H1 (cell line): Measurements from ENCODE around the gene MAPK1. TPM values are rescaled to one million over a fixed set of nuclear protein-coding genes. Genes with fewer than 3 reads are reported as not detected.

Source experiments
- FOSL1 ChIP-seq: IDR thresholded peaks from 2 replicates; pipeline ENCODE4 v1.6.1; 2011; ENCODE audit warnings: mild to moderate bottlenecking, low read depth, low read length, moderate library complexity; ENCODE audit not compliant: insufficient read depth
- polyA plus RNA-seq, 7 experiments: library from polyadenylated mRNA; depleted of rRNA in 3 of 7; stranded (reverse) in 5 of 7; unstranded in 2 of 7; fragments of >200 nt in 5 of 7; fragments of 200-250 nt in 2 of 7; gene quantifications; 1 replicate in 5 of 7; 2 replicates in 1 of 7; 4 replicates in 1 of 7; pipeline versions ENCODE4 v1.2.1 to v1.2.3, GENCODE V29; 2011 to 2013; ENCODE audit warnings: missing spikeins in 2 of 7, mixed read lengths in 2 of 7
- total RNA-seq: library from RNA; stranded (reverse); fragmentation: NEBNext Ultra II Directional; extraction: Animal tissue kit (Norgen Biotek cat#: 25700); gene quantifications from 2 replicates; pipeline ENCODE4 v1.2.1, GENCODE V29; 2021
- TF ChIP-seq, protein P1 (sequence below): fragments of 300-600 bp; sonication (generic); IDR thresholded peaks from 2 replicates; pipeline ENCODE4 v1.7.1; 2012; ENCODE audit warnings: low read length, moderate library complexity, mild to moderate bottlenecking, inconsistent platforms; ENCODE audit not compliant: insufficient replicate concordance

MAPK1 gene
- total and polyA plus RNA-seq, 2 of the 8 experiments (the other 6 are each of a cell fraction or from before 2014, with no cell fraction given), result 28.1 to 101 TPM

DNA sequence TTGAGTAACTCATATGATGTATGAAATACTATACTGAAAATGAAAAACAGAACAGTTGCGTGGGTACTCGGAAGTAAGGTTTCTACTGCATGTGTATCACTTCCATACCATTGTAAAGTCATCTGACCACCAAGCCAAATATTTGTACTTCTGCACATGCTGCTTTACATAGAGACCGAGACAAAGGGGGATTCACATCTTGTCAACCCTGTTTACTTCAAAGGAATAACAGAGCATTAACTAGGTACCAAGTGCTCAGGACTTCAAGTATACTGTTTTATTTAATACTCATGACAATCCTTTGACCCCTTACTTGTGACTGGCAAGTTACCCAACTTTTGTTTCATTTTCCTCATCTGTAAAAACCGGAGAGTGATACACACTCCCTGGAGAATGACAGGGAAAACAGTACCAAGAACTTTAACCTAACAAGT, 9.9 kb downstream of the MAPK1 start (continued):
- TF ChIP-seq, protein P1, sequence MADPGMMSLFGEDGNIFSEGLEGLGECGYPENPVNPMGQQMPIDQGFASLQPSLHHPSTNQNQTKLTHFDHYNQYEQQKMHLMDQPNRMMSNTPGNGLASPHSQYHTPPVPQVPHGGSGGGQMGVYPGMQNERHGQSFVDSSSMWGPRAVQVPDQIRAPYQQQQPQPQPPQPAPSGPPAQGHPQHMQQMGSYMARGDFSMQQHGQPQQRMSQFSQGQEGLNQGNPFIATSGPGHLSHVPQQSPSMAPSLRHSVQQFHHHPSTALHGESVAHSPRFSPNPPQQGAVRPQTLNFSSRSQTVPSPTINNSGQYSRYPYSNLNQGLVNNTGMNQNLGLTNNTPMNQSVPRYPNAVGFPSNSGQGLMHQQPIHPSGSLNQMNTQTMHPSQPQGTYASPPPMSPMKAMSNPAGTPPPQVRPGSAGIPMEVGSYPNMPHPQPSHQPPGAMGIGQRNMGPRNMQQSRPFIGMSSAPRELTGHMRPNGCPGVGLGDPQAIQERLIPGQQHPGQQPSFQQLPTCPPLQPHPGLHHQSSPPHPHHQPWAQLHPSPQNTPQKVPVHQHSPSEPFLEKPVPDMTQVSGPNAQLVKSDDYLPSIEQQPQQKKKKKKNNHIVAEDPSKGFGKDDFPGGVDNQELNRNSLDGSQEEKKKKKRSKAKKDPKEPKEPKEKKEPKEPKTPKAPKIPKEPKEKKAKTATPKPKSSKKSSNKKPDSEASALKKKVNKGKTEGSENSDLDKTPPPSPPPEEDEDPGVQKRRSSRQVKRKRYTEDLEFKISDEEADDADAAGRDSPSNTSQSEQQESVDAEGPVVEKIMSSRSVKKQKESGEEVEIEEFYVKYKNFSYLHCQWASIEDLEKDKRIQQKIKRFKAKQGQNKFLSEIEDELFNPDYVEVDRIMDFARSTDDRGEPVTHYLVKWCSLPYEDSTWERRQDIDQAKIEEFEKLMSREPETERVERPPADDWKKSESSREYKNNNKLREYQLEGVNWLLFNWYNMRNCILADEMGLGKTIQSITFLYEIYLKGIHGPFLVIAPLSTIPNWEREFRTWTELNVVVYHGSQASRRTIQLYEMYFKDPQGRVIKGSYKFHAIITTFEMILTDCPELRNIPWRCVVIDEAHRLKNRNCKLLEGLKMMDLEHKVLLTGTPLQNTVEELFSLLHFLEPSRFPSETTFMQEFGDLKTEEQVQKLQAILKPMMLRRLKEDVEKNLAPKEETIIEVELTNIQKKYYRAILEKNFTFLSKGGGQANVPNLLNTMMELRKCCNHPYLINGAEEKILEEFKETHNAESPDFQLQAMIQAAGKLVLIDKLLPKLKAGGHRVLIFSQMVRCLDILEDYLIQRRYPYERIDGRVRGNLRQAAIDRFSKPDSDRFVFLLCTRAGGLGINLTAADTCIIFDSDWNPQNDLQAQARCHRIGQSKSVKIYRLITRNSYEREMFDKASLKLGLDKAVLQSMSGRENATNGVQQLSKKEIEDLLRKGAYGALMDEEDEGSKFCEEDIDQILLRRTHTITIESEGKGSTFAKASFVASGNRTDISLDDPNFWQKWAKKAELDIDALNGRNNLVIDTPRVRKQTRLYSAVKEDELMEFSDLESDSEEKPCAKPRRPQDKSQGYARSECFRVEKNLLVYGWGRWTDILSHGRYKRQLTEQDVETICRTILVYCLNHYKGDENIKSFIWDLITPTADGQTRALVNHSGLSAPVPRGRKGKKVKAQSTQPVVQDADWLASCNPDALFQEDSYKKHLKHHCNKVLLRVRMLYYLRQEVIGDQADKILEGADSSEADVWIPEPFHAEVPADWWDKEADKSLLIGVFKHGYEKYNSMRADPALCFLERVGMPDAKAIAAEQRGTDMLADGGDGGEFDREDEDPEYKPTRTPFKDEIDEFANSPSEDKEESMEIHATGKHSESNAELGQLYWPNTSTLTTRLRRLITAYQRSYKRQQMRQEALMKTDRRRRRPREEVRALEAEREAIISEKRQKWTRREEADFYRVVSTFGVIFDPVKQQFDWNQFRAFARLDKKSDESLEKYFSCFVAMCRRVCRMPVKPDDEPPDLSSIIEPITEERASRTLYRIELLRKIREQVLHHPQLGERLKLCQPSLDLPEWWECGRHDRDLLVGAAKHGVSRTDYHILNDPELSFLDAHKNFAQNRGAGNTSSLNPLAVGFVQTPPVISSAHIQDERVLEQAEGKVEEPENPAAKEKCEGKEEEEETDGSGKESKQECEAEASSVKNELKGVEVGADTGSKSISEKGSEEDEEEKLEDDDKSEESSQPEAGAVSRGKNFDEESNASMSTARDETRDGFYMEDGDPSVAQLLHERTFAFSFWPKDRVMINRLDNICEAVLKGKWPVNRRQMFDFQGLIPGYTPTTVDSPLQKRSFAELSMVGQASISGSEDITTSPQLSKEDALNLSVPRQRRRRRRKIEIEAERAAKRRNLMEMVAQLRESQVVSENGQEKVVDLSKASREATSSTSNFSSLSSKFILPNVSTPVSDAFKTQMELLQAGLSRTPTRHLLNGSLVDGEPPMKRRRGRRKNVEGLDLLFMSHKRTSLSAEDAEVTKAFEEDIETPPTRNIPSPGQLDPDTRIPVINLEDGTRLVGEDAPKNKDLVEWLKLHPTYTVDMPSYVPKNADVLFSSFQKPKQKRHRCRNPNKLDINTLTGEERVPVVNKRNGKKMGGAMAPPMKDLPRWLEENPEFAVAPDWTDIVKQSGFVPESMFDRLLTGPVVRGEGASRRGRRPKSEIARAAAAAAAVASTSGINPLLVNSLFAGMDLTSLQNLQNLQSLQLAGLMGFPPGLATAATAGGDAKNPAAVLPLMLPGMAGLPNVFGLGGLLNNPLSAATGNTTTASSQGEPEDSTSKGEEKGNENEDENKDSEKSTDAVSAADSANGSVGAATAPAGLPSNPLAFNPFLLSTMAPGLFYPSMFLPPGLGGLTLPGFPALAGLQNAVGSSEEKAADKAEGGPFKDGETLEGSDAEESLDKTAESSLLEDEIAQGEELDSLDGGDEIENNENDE, result no peak
- no peak for TF ChIP-seq FOSL1
